NCI-H2196 (cell line): ENCODE results near the gene RIMS3.

ENCODE experiments used
- DNase-seq: peaks from one replicate; lab custom pipeline; 2025; ENCODE audit not compliant: unreplicated experiment; lab: John Stamatoyannopoulos, UW

RIMS3 gene

DNA sequence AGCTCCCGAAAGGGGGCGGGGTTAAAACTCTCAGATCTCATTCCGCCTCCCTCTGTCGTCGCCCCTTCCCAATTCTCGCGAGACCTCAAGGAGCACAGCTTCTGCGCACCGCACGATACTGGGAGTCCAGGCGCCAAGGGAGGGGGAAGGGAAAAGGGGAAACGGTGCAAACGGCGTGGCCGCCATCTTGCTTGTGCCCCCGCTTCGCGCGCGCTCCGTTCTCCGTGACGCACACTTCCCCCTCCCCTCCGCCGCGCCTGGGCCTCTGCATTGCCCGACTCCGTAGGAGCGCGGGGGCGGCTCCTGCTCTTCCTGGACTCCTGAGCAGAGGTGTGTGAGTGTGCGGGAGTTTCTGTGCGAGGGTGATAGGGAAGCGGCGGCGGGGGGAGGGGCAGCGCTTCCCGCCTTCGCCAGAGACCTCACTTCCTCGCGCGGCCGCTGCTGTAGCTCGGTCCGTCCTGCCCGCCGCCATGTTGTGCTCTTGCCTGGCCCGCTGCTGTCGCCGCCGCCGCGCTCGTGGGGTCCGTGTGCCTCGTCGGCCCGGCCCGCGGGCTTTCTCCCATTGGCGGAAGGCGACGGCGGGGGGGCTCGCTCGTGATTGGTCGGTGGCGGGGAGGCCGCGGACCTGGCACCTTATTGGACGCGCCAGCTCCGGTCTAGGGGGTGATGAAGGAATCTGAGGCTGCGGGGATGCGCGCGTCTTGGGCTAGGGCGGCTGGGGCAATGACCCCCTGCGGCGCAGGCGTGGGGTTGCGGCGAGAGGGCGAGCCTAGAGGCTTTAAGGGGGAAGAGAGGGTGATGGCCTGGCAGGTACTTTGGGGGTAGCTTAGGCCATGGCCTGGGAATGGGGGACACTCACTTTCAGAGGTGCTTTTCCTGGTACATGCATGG is 26.3 kb upstream of the RIMS3 start, which contains the start of gene NFYC:
TSS of gene NFYC (plus strand) at position 167 of the 891 bp plus-strand sequence. CDS start 47,140 bp downstream, outside the sequence.
- DNase-seq = peak; percentile 97

DNA sequence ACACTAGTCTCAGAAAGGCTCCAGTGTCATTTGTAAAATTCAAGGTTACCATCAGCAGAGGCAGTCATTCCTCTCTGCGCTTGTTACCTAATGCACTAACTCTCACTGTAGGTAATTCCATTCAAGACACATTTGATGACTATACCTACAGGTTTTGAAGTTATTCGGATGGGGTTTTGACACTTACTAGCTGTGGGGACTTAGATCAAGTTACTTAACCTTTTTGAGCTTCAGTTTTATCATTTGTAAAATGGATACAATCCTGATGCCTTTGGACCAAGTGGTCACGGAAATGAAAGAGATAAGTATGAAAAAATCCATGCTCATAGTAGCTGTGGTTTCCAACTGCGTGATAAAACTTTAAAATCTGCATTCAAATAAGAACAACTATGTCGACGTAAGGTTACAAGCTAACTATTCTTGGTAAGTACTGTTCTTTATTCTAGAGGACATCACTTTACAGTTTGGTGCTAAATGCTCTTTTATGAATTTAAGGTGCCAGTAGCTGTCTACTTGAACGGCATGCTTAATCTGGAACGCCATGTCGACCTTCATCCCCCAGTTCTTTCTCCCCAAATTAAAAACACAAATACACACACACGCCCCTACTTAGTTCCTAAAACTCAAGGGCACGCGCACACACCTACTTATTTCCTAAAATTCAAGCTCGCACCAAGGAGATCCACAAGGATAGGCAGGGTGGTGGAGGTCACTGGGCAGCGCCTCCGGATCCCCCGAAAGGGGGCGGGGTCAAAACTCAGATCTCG is 25.5 kb upstream of the RIMS3 start:
- DNase-seq = no peak

DNA sequence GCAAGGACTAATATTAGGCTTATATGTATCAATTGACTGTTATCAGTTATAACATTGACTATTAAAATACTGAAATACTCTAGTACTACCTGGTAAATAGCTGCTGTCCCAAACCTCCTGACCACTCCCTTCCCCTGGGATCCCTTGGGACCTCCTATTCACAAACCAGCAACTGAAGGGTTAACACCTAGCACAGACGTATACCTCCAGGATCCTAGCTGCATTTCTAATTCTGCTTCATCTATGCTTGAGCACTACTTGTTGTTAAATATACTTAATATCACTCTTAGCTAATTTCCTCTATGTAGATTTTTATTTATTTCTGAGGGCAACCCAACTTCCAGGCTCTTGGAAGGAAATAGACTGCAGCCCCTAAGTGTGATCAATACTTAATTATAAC is 24.3 kb upstream of the RIMS3 start:
- no peak for DNase-seq

DNA sequence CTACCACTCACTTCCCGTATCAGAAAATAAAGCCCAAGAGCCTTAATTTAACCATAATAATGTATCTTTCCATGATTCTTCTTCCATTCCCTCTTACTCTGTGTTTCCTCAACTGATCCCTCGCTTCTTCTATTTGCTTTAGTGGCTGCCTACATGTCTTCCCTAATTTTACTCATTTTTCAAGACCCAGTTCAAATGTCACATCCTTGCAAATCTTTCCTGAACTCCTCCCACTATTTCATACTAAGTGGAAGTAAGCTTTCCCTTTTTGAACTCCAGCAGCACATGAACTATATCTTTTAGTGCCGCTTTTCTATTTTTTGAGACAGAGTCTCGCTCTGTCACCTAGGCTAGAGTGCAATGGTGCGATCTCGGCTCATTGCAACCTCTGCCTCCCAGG is 22.2 kb upstream of the RIMS3 start:
- no peak for DNase-seq

DNA sequence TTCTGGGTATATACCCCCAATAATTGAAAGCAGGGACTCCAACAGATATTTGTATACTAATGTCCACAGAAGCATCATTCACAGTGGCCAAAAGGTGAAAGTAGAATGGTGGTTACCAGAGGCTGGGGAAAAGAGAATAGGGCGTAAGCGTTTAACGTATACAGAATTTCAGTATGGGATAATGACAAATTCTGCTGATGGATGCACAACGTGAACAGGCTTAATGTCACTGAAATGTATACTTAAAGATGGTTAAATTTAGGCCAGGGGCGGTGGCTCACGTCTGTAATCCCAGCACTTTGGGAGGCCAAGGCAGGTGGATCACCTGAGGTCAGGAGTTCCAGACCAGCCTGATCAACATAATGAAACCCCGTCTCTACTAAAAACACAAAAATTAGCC is 21.6 kb upstream of the RIMS3 start:
- DNase-seq = no peak

DNA sequence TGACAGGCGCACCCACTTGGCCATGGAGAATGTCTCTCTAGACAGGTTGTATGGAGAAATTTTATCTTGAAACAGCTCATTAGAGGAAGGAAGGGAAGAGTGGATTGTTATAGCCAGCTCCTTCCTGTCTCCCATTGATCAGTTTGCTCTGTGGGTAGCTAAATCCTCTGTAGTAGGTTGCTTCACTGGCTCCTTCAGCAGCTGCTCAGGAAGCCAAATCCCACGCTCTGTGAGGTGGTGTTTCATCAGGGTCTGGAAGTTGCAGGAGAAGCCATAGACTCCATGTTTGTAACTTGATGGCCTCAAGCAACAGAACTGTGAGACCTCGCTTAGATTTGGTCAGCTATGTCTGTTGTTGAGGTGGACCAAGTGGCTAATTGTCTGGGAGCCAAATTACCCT is 19.2 kb upstream of the RIMS3 start:
- DNase-seq = no peak

DNA sequence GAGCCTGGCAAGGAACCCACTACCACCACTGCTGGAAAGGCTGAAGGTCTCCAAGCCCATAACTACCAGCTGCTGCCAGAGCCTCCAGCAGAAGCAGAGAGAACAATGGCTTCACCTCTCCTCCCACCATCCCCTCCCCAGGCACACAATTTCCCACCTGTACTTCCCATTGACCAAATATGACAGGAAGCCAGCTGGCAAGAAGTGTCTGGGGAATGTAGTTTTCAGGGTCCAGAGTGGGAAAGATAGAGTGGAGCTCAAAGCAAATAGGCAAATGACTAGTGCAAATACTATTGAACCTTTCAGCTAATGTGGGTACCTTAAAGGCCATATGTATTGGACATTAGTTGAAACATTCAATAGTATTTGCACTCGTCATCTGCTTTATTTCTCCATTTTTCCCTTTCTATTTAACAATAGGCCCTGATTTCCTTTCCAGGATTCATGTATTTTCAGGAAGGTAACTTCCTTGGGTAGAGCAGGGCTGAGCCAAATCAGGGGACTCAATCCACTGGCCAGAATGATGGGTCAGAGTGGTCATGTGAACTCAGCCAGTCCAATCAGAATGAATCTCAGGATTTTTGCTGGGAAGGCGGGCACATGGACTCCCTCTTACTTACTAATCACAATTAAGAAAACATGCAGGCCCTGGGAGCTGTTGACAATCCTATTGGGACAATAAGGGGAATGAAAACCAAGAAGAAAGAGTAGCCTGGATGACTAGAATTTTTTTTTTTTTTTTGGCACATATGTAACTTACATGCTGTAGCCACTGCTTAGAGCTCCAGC is 13.9 kb upstream of the RIMS3 start:
- no peak for DNase-seq

DNA sequence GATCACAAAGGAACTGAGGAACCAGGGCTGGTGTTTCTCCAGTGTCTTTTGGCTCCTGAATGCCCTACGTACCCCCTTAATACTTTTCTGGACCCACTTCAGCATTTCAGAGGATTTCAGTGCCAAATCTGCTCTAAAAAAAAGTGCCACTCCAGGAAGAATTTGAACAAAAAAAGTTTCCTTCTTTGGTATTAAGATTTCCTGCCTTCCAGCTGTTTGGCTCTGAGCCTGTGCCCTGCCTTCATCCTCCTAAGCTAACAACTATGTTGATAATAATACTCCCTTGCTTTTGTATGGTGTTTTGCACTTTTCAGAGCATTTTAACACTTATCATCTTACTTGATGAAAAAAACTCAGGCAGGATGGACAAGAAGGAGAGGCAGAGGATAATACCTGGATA is 11.0 kb upstream of the RIMS3 start:
- DNase-seq = no peak

DNA sequence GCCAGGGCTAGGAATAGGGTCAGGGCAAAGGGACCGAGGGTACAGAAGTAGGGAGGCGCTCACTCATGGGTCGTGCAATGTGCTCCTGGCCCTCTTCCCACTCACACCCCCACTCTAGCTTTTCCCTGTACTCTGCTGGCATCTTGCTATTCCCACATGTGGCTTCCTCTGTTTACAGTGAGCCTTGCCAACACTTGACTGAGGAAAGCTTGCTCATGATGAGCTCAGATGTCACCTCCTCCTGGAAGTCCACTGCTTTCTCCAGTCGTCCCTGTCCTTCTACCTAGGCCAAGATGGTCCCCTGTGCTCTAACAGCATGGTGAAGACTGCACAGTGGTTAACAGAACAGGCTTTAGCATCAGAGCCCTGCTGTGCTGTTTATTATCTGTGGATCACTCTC is 8.0 kb upstream of the RIMS3 start:
- no peak for DNase-seq

DNA sequence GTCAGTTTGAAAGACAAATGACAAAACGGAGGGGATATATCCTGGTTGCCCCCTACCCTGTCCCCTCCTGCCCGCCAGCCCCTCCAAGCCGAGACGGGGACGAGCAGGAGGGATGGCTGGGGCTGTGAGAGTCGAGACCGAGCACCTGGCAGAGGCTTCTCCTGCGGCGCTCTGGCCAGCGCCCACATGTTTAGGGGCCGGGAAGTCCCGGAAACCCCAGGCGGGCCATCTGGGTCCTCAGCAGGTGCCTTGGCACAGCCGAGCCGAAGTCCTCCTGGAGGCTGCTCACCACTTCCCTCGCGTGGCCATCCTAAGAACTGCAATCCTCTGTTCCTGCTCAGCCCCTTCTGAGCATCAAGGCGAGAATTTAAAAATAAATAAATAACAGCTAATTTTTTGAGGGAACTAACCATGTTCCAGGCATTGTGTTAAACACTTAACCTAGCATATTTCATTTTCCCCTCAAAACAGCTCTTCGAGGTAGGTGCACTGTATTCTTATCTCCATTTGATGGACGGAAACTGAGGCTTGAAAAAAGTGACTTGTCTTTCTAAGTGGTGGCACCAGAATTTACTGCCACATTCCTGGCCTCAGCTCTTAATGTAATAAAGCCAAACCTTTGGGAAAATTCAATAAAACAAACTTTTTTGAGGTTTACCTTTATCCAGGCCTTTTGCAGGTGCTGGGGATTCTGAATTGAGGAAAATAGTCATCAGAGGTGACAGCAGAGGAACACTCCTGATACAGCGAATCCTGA is 3.5 kb upstream of the RIMS3 start:
- DNase-seq = peak; percentile 88

DNA sequence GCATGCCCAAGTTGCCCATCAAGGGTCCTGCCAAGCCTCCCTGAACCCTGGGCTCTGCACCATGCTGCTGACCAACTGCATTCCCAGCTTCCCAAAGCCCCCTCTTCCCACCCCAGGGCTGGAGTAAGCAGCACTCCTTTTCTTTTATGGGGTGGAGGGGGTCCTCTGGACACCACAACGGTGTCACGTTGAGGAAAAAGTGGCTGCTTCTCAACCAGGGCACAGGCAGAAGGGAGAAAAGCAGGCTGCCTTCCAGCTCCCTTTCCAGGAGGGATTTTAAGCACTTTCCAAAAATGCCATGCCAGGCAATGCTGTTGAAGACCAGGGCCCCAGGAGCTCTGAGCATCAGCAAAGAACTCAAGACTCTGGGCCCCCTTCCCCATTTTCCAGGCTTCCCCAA is 691 bp downstream of the RIMS3 start:
- no peak for DNase-seq

DNA sequence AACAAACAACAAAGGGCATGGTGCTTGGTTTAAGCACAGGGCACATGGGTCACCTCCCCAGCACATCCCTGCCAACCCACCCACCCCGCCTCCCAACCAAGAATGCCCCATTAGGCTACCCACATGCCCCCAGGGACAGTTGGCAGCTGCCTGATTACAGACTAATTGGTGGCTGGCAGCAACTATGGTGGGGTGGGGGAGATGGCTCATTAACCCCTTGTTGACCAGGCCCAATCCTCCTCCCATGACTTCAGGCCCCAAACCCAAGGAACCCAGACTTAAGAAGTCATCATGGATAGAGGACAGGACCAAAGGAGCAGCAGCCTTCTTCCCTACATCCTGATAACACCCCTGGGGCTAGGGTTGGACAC is 1.3 kb downstream of the RIMS3 start:
- no peak for DNase-seq

DNA sequence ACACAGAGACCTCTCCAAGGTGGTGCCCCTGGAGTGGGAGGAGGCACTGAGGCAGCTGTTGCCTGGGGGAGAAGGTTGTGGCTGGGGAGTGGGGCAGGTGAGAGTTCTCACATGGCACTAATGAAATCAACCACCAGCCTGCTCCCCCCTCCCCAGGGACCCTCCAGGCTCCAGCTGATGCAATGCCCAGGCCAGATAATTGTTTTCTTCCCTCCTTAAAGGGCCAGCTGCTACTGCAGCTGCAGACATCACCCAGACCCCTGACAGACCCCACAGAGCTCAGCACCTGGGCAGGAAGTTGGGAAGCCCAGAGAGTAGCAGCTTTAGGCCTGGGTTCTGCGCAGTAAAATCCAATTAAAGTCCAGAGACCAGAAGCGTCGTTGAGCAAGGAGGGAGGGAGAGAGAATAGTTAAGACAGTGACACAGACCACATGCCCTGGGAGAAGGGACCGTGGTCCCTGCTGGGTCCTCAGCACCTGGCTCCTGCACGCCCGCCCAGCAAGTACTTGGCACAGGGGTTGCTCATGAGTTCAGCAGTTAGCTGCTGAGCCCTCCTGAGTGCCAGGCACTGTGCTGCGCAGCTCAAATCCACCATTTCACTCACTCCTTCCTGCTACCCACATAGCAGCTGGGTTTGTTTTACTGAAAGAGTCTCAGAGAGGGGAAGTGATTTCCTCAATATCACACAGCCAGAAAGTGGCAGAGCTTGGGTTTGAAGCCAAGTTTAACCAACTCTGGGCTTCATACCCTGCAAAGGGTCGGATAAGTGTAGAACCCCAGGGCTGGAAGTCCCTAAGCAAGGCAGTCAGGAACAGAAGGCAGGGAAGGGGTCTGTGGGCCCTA is 1.9 kb downstream of the RIMS3 start:
- DNase-seq = no peak

DNA sequence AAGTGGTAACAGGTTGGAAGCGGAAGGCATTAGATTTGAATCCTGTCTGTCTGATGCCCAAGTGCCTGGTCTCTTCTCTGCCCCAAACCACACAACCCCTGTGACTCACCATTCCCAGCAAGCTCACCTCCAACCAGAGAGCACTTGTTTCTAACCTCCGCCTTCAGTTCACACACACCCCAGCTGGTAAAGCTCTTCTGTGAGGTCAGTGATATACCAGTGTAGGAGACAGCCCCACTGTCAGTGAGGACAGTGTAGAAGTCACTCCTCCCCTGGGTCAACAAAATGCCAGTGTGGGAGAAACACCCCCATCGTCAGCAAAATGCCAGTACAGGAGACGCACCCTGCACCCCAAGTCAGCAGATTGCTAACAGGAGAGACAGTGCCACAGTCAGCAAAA is 2.6 kb downstream of the RIMS3 start:
- DNase-seq = no peak

DNA sequence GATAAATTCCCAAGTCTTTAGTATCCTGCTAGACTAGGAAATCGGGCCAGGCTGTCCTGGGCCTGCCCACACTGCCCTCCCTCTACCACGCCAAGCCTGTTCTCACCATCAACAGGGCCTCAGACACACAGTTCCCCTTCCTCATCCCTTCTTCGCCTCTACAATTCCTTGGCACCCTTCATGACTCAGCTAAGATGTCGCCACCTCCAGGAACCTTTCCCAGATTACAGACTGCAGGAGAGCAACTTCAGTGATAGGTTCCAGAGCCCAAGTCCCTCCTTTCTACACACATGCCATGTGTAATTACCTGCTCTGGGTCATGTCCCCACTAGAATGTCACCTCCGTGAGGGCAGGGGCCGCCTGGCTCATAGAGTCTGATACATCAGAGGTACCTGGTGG is 3.3 kb downstream of the RIMS3 start:
- DNase-seq = no peak

DNA sequence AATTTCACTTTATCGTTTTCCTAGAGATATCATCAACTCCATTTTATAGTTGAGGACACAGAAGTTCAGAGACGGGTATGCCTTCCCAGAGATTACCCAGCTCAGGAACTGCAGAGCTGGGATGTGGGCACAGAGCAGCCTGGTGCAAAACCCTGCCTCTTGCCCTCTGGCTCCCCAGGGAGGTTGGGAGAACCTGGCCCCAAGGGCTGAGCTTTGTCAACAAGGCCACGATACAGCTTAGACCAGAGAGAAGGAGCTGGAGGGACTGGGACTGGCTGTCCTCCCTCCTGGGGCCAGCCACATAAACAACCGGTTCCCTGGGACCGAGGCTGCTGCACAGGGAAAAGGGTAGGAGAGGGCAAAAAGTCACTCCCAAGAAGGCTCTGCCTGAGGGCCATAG is 3.8 kb downstream of the RIMS3 start:
- DNase-seq = no peak

DNA sequence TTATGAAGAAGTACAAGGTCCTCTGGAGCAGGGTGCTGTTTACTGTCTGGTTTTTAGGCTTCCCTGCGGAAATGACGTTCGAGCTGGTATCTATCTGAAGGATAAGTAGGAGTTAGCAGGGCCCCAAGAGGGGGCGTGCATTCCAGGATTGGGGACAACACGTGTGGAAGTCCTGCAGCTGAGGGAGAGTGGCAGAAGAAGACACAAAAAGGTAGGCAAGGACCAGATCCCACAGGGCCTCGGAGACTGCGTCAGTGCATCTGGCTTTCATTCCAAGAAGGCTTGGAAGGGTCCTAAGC is 5.9 kb downstream of the RIMS3 start:
- no peak for DNase-seq

DNA sequence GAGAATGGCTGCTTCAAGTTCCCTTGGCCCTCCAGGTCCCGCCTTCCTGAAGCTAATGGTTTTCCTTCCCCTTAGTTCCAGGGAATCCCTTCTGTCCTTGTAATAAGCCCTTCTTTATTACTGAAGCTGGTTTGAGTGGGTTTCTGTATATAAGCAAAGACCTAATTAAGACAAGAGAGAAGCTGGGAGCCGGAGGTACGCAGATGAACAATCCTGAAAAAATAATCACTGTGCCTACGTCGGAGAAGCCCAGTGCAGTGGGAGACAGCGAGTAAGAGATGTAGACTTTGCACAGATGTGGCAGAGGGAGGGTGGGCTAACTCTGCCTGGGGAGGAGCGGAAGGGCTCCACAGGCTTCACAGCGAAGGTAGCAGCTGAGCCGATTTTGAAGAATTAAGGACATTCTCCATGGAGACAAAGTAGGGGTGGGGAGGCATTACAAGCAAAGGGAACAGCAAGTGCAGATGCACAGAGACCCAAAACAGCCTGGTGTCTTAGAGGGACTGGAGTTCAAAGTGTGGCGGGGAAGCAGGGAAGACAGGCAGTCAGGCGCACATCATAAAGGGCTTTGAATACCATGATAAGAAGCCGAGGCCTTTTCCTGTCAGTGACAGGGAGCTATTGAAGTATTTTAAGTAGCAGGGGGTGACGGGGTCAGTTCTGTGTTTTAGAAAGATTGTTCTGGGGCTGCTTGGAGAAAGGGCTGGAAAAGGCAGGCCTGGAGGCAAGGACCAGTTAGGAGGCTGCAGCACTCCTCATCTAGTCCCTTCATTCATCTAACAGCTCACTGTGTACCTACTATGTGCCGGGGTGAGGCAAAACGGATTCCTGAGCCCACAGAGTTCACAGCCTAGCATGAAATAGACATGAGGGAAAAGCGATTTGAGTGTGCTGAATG is 6.5 kb downstream of the RIMS3 start:
- DNase-seq = no peak

DNA sequence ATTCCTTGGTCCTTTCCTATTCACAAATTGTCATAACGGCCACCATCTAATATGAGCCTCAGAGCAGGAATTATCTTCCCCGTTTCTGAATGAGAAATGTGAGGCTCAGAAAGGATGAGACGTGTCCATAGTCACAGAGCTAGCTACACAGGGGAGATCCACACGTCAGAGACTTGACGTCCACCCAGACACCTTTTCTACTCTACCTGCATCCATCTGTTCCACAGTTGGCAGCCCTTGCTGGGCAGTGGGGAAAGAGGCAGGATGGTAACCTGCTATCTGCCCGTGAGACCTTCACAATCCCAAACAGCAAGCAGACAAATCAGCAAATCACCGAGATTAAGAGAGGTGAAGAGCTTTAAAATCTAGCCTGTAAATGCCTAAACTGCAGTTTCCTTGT is 8.4 kb downstream of the RIMS3 start:
- DNase-seq = no peak
